Fibroblast of skin of left quadriceps (primary cell): ENCODE measurements around the gene SATB1.
A peak's percentile ranks its signal among the peaks of the same experiment; 100 is the strongest.

Experiments
- DNase-seq, 2 experiments: peaks; one replicate each; pipeline ENCODE4 v3.0.0-alpha.2; 2013; ENCODE audit warnings: low read depth in 2 of 2

Gene SATB1

DNA sequence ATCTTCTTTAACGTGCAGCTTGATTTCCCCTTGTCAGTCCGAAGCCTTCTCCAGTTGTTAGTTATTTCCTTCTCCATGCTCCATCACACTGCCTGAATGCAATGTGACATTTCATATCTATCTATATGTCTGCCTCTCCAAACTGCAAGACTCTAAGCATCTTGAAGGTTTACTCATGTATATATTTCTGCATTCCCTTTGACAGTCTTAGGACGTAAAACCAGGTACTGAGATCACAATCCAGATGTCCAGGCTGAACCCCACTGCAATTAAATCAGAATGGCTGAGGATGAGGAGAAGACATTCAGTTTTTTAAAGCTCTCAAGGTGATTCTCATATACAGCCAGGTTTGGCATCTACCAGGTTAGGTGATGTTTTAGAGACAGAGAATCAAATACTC lies 6.1 kb upstream of the SATB1 start:
- DNase-seq = no peak

DNA sequence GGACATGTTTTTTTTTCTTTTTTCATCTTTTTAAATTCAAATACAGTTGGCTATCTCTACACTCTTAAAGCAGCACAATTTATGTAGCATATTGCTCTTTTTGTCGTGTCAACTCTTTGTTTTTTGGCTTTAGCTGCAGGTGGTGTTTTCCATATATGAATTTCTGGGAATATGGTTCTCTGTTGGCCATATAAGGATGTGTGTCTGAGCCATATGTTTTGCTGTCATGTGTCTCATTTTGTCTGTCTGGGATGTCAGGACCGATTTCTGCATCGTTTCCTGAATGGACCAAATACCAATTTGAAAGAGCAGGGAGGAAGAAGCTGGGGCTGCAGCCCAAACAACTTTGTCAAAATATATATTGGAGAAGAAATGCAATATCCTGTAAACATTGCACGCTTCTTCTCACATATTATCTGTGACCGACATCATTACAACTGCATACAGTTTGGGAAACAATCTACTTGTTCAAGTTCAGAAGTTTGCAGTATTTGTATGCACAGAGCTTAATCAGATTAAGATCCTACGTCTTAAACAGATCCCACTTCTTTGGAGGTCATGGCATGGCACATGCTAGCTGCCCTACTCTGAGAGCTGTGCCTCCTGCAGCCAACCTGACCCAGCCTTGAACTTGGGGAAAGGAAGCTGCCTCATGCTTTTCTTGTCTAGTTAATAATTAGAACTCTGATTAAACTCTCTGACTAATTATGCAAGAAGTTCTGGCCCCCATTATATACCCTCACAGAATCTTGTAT lies 4.0 kb upstream of the SATB1 start:
- no peak for DNase-seq

DNA sequence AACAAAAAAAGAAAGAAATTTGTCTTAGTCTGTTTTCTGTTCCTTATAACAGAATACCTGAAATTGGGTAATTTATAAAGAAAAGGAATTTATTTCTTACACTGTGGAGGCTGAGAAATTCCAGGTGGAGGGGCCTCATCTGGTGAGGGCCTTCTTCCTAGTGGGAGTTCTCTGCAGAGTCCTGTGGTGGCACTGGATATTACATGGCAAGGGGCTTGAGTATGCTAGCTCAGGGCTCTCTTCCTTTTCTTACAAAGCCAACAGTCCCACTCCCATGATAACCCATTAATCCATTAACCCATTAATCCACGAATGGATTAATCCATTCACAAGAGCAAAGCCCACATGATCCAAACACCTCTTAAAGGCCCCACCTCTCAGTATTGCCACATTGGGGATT lies 2.9 kb upstream of the SATB1 start:
- no peak for DNase-seq

DNA sequence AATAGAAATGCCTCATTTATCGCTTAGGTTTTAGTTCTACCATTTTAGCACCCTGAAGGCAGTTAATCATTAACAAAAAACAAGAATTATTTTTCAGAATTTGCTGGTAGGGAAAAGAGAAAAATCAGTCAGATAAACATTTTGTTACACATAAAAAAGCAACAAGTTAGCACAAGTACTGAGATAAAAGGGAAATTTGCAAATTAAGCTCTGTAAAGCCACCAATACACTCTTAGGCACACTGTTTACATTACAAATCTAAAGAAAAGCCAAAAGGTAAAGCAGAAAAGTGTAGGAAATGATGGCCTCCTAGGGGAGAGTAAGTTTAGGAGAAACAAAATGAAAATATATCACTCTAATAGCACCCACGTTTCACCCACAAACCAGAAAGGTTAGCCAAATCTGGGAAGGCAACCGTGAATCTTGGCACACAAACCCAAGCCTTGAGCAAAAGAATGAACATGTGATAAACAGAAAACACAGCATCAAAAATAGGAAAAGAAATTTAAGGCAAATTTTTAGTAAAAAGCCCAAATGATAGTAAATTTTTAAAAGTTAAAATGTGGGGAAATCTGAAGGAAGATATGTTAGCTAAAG lies 1.6 kb upstream of the SATB1 start:
- no peak for DNase-seq

DNA sequence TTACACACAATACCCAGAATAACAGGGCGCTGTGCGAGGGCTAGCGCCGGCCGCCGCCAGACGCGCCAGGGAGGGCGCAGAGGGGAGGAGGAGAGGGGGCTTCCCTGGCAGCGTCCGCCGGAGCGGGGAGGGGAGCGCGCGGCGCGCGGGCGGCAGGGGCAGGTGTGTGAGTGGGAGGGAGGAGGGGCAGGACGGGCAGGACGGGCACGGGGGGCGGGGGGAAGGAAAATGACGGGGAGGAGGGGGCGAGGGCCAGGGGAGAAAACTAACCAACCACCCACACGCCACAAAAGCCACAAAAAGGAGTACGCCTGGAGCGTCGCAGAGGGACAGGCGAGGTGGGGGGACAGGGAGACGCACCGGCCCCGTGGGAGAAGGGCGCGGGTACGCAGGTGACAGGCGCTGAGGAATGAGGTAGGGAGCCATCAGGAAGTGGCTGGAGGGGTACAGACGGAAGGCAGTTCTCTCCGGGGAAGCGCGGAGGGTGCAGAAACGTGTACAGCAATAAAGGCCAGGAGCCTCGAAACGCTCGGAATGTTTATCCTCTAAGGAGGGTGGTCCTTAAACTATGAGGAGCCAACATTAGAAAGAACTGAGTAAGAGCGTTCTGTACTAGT lies 610 bp upstream of the SATB1 start:
- no peak for DNase-seq

DNA sequence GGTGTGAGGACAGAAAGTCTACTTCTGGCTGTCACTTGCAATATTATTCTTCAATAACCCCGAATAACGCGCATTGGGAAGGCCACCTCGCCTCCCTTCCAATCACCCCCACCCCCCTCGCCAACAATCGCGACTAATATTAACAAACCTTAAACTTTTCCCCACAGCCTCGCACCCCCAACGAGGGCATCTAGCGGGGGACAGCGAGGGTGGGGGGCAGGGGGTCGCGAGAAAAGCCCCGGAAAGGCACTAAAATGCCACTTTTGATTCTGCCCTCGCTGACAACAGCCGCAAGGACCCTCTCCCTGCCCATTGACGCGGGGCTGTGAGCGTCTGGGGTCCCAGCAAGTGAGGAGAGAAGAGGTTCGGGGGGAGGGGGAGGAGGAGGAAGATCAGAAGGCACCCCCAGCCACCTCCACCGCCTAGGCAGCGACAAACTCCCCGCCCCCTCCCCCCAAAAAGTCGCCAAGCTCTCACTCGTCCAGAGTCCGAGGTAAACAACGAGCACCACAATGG lies 868 bp downstream of the SATB1 start:
- DNase-seq = no peak

DNA sequence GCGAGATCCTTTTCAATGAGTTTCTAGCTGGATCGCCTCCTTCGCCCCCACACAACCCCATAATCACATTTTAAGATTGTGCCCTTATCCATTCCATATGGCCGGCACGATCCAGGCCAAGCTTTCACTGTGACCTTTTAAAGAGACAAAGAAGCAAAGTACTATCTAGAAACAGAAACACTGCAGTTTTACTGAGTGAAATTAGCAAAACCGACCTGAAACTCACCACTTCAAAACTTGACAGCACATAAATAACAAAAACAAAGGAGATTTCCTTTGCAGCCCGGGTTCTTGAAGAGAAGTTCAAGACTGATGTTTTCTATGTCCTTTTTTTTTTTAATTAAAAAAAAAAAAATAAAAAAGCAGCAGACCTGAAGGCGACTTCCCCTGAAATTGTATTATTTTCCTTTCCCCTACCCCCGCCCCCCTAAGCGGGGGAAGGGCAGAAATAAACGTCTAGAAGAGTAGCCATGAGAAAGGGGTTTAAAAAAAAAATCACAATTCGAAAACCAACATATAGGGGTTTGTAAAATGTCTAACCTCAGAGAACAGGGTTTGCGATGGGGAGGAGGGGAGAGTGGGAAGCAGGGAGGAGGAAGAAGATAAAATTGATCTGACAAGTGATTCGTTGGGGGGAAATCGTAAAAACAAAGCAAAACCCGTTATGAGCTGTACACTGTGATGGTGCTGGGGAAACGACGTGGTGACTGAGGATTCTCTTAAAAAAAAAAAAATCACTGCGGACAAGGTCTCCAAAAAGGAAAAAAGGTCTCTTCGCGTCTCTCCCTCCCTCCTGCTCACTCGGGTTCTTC lies 1.5 kb downstream of the SATB1 start:
- DNase-seq = peak; percentile 12 to 36

DNA sequence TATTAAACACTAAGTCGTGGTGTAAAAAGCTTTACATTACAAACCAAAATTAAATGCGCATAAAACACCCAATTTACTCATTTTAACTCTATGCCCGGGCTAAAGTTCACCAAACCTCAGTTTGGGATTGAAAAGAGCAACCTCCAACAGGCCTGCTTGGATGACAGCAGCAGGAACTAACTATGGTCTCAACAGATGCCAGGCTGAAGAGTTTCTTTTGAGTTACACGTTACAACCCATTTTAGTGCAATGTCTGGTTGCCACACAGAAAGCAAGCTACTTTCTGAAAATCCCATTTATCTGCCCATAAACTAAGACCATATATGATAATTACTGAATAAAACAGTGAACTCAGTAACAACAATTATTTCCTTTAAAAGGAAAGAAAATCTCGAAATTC lies 2.2 kb downstream of the SATB1 start:
- no peak for DNase-seq

DNA sequence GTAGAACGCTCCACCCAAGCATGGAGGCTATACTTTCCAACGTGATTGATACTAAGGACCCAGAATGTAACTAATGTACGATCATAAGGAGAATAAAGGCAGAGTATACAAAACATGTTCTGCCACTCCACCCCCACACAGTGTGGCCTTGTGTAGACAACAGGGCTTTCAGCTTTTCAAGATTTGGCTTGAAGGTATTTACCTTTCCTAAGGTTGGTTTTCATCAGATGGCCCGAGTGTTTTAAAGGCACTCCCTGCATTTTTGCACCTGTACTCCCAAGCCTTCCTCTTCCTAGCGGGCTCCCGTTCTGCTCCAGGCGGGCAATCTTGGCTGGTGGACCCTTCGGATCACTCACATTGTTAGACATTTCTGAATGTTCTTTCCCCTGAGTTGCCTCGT lies 4.6 kb downstream of the SATB1 start:
- no peak for DNase-seq

DNA sequence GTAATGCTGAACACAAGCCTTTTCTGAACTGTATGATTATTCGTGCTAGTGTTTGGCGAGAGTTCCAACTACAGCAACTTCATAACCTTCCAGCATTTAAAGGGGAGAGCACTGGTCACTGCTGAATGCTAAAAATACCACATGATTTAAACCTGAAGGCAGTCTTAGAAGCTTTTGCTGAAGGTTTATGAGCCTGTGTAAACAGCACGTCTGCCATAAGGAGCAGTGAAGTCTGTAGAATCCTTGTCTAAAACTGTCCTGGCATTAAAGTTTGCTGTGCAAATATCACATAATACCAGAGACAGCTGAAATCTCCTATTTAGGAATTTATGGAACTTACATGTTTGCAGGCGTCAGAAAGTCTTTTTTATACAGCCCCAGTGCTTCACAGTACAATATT lies 5.9 kb downstream of the SATB1 start:
- DNase-seq = no peak

DNA sequence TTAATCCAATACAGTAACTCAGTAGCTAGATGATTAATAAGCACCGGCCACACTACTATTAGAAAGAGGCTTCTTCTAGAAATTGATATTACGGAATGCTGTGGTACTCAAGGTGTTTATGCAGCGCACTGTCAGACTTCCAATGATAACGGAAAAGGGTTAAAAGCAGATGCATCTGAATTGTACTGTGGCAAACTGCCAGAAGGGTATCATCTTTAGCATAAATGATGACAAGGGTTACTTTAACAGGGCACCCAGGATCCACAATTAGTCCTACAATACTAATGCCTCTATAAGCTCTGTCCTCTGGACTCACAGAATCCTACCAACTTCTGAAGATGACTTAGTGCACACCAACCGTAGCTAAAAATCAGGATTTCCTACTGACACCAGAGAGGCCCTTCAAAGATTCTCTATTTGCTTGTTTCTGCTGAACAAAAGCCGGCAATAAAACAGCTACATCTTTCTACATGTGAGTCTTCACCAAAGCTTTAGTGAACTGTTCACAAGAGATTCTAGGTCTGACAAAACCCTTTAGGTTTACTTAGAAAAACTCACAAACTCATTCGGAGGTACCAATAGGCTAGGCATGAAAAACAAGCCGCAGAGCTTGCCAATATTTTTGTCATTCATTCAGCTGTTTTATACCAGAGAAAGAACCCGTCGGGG lies 7.1 kb downstream of the SATB1 start:
- no peak for DNase-seq

DNA sequence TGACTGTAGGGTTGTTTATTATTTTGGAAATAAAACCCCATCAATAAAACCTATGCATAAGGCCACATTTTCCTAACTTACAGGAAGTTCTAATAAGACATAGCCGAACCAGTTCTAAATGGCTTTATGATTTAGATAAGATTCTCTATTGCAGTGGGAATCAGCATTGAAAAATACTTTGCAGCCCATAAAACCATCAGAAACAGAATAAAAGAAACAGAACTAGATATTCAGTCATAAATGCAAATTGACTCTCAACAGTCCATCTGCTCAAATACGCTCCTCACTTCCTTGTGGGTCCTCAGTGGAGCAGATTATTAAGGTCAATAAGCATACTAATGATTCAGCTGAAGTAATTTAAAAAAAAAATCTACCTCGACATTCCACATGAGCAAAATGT lies 8.8 kb downstream of the SATB1 start:
- DNase-seq = no peak

DNA sequence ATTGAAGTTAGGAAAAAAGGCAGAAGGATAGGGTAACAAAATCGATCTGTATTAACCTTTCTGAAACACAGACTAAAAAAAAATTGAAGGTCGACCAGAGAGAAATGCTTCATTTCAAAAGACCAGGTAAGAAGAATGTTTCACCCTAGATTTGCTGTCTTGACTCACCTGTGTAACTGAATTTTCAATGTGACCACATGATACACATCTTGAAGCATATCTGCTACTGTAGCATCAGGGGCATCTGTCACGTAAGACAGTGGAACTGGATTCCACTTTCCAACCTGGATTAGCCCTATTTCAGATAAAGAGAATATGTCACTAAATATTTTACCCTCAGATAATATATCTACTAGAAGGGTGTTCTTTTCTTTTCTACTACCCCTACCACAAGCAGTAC lies 9.3 kb downstream of the SATB1 start:
- DNase-seq = no peak

DNA sequence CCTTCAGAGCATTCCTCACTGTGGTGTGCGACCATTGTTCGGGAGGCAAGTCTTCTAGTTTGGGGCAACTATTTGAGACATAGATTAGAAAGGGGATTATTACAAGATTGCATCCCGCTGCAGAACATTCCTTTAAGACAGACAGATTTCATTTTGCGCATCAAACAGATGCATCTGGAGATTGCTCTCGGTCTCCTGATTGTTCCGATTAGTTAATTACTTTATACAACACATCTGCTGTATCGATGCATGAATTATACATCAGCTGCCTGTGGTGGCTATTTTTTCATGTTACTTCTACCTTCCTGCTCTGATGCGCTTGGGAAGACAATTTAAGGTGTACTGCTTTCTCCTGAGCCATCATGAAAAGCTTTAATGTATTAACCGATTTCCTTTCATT lies 10.0 kb downstream of the SATB1 start:
- no peak for DNase-seq

DNA sequence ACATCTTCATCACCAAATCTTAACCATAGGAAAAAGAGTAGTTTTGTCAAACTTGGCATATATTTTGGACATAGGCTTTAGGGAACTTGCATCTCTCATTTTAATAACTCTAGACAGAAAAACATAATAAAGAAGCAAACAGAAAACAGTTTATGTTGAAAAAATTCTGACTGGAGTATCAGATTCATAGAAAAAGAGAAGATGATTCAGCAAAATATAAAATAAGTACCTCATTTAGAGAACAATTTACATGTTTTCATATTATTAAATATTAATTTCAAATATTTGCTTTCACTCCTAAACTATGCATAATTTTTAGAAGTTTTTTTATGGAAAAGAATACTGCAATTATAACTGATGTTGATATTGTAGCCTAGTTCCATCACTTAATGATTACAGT lies 12.5 kb downstream of the SATB1 start:
- DNase-seq = no peak

DNA sequence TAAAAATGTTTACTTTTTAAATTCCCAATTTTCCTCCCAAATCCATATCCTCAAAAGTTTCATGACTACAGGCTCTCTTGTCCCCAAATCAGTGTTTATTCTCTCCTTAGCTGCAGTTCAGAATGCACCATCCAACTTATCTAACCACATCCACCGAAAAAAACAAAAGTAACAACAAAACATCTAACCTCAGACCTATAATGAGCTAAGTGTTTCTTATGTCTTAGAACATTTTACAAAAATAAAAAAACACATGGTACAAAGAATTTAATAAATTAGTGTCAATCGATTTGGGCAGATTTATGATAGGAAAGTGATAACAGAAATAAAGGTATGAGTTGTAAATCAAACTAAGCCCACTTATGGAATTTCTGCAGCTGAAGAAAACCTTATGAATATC lies 13.6 kb downstream of the SATB1 start:
- DNase-seq = no peak

DNA sequence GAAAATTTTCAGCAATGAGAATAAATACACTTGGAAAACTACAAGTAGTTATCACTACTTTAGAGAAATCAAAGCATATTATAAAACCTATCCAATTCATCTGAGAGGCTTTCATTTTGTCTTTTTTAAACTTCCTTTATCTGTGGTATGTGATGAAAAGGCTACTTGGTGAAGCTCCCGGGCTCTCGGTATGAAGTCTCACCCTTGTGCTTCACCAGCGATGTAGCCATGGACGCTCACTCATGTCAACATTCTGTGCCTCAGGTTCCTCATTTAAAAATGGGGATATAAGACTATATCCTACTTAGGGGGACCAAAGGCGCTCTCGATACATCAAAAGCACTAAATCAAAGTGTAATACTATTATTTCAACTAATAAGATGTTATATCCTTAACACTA lies 14.9 kb downstream of the SATB1 start:
- no peak for DNase-seq

DNA sequence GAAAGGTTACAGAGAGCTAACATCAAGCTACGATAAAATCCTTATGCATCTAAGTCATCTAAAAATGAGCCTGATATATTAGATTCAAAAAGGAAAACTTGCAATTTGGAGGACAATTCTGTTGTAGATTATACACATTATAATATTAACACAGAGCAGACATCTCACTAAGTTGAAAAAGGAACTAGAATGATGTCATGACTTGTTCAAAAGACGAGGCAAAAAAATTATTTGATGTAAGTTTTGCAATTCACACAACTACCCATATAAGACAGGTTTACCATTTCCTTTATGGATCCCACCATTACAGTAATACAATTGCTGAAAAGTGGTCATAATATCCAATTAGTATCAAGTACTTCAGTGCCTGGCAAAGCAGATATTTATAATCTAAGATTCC lies 15.9 kb downstream of the SATB1 start:
- no peak for DNase-seq

DNA sequence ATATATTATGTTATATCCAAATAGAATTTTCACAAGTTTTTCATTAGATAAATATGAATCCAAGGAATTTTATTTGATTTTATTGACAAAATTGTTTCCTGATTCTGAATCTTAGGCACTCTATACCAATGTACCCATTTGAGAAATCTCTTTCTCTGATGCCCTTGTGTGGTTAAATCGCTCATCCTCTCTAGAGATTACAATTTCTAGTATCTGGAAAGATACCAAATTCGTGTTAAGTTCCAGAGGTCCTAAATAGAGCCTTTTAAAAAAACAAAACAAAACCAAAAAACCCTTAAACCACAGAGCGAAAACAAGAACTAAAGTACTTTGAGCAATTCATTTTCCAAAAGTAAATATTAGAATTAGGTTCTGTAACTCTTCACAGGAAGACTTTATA lies 20.0 kb downstream of the SATB1 start:
- DNase-seq = no peak

DNA sequence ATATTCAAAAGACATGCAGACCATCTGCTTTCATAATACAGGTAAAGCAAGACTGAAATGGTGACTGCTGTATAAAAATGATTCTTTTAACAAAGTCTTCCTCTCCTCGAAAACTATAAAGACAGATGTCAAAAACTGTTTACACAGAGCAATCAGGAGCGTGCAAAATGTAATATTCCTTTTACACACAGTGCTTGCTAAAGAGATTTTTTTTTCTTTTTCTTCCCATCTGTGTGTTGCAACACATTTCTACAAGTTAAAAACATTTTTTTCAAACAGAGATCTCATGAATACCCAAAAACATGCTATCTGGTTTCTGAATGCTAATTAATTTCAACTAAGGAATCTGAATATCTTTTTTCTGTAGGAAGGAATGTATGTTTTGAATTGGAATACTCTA lies 22.1 kb downstream of the SATB1 start:
- no peak for DNase-seq

DNA sequence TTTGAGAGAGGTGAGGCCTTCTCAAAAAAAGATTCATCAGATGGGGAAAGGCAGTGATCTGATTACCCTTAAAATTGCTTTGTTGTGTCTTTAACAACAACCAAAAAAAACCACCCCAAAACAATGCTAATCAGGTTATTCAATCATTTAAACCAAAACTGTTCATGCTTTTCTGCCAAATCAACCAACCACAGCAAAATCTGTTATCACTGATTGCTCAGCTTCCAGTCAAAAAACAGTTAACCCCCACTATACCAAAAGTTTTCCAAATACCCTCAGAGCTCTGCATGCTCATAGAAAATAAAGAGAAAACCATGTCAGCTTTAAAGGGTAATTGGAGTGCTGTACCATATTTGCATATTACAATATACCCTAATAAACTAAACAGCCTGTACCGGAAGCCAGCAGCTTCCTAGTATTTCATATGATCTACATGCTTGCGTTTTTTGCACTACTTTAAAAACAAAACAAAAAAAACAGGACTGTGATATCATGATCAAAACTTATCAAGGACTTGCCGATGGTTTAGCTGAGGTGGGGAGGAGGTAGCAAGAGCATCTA lies 22.8 kb downstream of the SATB1 start:
- DNase-seq = no peak
